ENCODE measurements around the gene HS6ST2.

HS6ST2 gene

DNA sequence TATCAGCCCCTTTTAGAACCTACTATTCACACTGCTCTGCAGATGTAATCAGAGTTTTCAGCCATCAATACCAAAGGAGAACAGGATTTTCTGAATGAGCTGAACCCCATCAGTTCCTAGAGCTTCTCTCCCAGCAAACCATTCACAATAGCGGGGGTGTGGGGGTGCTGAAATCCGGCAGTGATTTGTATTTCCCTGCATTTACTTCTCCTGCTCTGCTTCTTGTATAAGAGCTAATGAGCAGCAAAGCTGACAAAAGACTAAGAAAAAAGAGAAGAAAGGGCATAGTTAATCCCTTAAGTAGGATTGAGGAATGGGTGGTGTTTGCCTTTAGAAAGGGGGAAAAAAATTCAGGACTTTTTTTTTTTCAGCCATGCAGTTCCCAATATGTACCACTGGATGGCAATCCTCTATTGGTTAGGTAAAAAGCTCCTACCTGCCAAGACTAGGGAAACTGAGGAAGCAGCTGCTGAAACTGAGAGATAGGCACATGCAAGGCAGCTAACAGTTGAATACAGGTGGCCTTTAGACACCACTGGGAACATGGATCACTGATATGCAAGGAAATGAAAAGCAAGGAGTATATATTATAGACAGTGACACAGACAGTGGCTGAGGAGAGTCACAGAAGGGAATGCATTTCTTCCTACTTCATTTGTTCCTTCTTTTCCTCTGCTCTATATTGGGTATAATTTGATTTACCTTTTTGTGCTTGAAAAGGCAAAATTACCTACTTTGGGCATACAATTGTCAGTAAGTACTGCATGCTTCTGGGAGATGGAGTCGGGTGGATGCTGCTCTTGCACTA lies 217.9 kb downstream of the HS6ST2 start:
- no peak for DNase-seq (ENCODE audit: low read depth)

DNA sequence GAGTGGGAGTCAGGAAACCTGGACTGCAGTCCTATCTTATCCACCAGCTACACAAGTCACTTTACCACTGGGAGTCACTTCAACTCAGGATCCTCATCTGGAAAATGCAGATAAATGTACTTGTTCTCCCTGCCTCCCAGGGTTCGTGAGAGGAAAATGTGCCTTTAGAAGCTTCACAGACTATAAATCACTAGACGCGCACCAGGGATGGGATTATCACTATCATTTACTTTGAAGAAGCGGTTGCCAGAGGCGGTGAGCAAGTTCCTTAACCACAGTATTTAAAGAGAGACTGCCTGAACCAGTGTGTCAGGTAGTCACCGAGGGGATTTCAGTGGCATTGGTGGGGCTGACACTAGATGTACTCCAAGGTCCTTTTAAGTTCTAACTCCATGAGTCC lies 219.5 kb downstream of the HS6ST2 start:
- no peak for DNase-seq (ENCODE audit: low read depth)

DNA sequence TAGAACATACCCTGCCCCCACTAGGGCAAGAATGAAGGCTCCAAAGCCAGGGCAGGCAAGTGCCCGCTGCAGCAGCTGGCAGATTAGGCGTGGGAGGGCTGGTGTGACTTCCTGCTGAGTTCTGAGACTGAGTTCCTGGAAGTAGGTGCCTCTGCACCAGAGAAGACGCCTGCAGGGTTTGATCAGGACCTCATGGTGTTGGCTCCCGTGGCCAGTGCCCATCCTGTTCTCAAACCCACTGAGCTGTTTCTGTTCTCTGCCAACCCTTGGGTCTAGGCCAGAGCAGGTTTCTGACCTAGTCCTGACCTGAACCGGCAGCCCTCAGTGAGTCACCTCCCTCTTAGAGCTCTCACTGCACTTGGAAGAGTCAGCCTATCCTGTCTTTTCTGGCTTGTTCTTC lies 220.7 kb downstream of the HS6ST2 start:
- peak; percentile 25 for DNase-seq (ENCODE audit: low read depth)

DNA sequence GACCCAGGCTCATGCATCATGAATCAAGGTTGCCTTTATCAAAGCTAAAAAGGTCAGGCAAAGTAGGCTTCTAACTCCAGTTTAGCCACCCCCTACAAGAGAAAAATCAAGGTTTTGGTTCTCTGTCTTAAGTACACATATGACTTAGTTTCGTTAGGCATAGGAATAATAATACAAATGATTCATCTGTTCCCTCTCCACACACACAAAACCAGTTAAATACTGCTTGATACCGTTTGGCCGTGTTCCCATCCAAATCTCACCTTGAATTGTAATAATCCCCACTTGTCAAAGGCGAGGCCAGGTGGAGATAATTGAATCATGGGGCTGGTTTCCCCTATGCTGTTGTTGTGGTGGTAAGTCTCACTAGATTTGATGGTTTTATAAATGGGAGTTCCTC lies 226.2 kb downstream of the HS6ST2 start:
- DNase-seq (ENCODE audit: low read depth), result no peak

DNA sequence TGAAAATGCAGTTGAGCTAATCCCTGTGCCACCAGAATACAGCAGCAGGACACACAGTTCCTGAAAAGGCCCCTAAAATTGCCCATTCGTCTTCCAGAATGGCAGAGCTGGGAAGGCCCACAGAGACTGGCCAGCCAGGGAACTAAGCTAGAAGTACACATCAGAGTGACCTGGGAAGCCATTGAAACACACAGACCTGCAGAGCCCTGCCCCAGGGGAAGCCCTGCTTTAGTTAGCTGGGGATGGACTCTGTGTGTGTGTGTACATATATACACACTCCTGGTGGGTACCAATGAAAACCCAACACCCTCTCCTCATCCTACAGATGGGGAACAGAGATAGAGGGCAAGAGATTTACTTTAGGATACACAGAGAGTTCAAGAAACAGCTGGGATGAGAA lies 227.7 kb downstream of the HS6ST2 start:
- DNase-seq (ENCODE audit: low read depth), result no peak

DNA sequence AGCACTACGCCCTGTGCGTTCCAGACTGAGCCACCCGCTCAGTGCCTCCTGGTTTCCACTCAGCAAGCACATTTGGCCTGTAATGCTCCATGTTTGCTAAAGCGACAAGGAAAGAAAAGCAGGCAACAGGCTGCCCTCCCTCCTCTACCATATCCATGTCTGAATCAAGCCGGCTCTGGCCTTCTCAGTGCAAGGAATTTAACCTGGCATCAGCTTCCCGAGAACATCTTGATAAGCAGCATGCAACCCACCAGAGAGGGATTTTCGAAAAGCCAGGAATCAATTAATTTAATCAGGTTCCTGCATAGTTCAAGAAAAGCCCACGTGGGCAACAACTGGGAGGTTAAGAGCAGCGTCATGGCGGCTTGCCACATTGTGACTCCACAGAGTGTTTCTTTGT lies 228.2 kb downstream of the HS6ST2 start:
- DNase-seq (ENCODE audit: low read depth), result no peak

DNA sequence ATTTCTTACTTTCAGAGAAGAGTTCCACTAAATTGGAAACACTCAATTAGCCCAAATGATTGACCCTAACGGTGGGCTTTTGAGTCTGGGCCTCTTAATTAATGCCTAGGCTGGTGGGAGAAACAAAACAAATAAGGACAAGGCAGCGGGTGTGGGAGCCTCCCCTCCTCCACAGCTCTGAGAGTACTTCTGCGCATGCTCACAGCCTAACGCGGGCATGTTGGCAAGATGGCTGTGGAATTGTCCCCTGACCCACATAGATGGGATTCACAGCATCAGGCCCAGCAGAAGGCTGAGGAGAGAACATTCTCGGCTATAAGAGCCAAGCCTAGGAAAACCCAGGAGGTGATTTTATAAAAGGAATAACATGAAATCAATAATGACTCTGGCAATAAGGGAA lies 230.1 kb downstream of the HS6ST2 start:
- DNase-seq (ENCODE audit: low read depth), result no peak

DNA sequence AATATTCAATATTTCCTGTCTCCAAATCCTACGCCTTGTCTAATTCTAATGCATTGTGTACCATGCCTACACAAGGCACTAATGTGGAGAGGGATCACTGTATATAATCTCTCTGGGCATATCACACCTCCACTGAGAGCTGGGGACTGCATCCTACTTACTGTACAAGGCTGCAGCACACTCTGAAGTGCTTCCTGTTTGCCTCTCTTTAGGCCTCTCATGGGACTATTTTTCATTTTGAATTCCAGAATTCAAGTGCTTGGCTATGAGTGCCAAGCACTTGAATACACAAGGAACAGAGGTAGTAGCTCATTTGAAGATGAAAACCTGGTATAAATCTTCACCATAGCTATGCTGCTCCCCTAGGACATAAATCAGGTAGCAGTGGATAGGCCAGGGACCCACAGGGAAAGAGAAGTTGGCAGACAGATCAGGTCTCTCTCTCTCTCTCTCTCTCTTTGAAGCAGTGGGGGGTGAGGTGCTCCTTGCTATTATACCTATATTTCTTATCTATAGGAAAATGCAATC lies 239.9 kb downstream of the HS6ST2 start:
- no peak for DNase-seq (ENCODE audit: low read depth)

DNA sequence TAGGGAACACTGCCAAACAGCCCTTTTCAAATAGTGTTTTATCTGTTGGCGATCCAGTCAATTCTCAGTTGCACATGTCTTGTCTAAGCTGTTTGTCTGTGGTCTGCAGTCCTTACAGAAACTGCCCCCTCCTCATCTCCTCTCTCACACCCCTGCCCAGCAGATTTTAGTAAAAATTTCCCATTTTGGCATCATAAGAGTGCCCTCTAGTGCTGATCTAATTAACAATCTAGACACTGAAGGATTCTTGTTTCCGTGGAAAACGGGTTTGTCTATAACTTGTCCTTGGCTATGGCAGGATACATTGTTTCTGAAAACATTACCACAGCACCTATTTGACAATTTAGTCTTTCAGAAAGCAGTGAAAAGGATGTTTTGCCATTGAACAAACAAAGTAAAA lies 242.4 kb downstream of the HS6ST2 start:
- no peak for DNase-seq (ENCODE audit: low read depth)

DNA sequence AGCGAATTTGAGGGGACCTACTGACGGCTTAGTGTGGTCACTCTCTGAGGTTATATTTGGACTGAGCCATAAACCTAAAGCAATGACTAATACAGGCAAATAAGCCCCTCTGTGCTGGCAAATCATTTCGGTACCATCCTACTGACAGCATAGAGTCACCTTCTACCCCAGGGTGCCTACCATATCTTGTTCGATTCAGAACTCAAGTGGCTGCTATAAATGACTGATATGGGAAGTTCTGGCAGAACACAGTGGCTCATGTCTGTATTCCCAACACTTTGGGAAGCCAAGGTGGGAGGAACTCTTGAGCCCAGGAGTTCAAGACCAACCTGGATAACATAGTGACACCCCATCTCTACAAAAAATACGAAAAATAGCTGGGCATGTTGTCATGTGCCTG lies 243.5 kb downstream of the HS6ST2 start:
- no peak for DNase-seq (ENCODE audit: low read depth)

DNA sequence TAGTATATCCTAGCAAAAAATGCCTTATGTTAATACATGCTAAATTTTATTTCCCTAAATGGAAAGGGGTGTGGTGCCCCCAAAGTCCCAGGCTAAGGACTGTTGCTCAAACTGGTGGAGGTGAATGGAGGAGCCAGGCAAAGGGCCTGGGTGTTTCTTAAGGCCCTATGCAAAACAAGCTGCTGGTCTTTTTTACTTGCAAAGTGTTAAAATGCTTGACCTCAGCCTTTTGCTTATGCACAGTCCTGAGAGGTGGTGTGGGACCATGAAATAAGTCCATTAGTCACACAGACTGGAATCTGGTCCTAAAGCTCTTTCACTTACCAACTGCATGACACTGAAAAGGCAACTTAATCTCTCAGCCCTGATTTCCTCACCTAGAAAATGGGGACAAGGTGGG lies 246.1 kb downstream of the HS6ST2 start:
- no peak for DNase-seq (ENCODE audit: low read depth)

DNA sequence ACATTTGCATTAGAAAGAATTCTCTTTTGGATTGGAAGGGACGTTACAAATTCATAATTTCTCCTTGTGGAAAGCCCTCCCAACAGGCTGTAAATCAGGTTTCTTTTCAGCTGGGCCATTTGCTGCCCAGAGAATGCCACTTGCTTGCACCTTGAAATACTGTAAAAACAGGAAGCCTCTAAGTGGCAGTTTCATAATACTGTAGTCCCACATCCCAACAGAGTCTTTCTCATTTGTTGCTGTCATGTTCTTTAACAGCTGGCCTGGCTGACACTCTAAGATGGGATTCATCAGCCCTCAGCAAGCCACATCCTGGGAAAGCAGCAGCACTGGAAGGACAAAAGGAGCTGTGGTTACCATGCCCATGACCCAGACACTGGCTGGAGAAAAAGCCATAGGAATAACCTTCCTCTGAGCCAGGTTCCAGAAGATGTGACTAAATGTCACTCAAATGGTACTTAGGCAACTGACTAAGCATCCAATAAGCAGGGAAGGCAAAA lies 247.7 kb downstream of the HS6ST2 start:
- DNase-seq (ENCODE audit: low read depth), result no peak

DNA sequence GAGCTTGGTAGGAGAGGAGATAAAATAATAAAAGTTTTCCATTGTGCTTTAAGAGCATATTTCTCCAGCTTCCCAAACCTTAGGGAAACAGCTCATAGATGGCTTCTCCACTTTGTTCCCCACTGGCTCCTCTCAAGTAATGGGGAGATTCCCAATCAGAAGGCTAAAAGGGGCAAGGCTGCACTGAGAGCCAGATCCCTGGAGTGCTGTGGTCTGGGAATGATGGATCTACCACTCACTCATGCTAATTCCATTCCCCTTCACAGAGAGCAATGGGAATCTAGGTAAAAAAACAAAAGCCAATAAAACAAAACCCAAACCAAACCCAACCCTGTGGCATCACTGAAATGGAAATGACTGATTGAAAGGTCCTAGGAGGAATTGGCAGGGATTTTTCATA lies 249.9 kb downstream of the HS6ST2 start:
- DNase-seq (ENCODE audit: low read depth), result no peak

DNA sequence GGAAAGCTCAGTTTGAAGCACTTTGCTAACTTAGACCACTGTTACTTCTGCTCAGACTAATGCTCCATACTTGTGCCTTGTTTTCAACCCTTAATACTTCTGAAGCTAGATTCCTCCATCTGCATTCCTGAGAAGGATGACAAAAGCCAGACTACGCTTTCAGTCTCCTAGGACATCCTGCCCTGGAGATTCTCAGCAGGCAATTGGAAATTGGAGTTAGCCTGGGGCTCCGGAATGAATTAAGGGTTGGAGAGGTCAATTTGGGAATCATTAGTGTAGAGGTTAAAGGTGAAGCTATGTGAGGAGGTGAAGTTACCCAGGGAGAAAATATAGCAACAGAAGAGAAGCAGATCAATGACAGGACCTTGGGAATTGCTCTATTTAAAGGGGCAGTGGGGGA lies 253.7 kb downstream of the HS6ST2 start:
- no peak for DNase-seq (ENCODE audit: low read depth)

DNA sequence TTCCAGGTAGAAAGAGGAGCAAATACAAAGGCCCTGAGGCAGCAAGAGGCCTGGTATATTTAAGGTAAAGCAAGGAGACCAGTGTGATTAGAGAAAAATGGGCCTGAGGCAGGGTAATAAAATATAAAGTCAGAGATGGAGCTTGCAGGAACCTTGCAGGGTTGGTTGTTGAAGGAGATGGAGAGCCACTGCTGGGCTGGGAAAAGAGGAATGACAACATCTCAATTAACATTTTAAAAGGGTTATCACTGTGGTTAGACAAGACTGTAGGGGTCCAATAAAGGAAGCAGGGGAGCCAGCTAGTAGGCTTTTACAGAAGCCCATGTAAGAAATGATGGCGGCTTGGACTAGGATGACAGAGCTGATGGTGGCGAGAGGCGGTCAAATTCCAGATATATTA lies 264.0 kb downstream of the HS6ST2 start:
- DNase-seq (ENCODE audit: low read depth), result no peak

DNA sequence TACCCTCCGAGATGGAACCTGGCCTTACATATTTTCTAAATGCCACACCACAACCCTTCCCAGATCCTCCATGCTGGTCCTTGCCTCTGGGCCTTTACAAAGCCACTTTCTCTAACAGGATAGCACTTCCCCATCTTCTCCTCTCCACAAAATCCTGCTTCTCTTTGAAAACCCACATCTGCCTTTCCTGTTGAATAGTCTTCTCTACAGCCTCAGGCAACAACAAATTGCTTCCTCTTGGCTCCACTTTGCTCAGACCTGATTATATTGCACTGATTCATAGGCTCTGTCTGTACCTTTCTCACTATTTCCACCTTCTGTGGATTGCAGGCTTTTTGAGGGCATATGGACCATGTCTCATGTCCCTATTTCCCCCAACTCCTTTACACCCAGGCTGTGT lies 265.9 kb downstream of the HS6ST2 start:
- DNase-seq (ENCODE audit: low read depth), result no peak

DNA sequence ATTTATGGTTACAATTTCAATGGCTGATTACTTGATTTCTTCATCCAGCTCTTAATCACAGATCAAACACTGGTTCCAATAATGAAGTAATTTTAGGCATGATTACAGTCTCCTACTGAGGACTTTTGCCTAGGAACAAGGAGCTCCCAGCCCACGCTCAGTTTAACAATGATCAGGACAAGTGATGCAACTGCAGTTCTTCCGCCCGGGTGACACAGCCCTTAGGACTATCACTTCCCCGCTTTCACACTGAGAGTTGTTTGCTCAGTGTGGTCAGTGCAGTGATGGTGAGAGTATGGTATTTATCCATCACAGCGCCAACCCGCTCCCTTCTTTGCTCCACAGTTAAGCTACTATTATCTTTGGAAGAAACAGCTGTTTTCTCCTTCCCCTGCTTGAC lies 266.4 kb downstream of the HS6ST2 start:
- DNase-seq (ENCODE audit: low read depth), result no peak

DNA sequence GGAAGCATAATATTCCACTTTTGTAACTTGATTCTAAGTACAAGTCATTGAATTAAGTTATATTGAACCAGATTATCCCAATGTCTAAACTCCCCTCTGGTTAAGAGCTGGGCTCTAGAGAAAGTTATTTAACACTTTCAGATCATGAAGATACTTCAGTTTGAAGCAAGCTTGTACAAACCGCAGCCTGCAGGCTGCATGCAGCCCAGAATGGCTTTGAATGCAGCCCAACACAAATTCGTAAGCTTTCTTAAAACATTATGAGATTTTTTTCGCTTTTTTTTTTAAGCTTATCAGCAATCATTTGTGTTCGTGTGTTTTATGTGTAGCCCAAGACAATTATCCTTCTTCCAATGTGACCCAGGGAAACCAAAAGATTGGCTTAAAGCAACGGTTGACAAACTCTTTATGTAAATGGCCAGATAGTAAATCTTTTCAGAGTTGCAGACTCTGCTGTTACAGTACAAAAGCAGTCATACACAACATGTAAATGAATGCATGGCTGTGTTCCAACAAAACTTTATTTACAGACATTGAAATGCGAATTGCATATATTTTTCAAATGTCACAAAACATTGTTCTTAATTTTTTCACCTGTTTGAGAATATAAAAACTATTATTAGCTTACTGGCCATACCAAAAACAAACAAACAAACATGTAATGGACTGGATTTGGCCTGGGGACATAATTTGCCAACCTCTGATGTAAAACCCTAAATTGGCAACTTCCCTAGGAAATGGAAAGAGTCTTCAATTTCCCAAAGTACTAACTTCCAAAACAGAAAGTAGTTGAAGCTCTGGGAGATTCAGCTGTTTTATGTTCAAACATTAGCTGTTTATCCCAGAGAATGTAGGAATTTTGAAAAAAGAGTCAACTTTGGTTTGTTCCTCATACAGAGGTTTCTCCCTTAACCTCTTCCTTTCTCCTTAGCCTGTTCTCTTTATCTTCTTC lies 268.5 kb downstream of the HS6ST2 start:
- DNase-seq (ENCODE audit: low read depth), result no peak

DNA sequence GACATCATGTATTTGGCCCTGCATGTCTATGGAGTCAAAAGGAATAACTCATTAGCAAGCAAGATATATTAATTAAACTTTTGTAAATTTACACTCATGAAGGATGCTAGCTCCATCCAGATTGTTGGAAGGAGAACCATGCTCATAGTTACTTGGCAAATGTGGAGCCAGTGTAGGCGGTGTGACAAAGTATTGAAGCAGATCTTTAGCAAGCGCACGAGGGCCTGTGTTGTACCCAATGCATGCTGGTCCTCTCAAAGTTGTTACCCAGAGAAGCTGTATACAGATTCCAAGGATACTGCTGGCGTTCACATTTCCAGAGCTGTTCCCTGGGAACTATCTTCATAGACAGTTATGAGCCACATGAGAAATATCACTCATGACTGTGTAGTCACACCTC lies 273.2 kb downstream of the HS6ST2 start:
- no peak for DNase-seq (ENCODE audit: low read depth)

DNA sequence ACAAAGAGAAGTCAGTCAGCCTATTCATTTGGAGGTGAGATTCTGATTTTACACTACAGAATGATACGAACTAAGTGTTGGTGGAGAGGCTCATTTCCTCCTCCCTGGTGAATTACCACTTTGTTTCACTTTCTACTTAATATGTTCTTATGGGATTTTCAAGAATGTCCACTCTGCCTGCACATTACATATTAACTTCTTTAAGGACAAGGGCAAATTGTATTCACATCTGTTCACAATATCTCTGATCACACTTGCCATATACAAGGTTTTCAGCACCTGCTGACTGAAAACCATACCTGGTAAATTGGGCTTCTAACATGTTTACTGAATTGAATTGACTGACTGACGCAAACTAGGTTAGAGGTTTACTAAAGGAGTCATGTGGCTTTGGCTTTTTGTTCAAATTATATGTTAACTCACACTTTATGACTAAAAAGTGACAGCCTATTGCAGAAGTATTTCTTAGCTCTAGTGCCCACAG lies 281.2 kb downstream of the HS6ST2 start:
- no peak for DNase-seq (ENCODE audit: low read depth)

DNA sequence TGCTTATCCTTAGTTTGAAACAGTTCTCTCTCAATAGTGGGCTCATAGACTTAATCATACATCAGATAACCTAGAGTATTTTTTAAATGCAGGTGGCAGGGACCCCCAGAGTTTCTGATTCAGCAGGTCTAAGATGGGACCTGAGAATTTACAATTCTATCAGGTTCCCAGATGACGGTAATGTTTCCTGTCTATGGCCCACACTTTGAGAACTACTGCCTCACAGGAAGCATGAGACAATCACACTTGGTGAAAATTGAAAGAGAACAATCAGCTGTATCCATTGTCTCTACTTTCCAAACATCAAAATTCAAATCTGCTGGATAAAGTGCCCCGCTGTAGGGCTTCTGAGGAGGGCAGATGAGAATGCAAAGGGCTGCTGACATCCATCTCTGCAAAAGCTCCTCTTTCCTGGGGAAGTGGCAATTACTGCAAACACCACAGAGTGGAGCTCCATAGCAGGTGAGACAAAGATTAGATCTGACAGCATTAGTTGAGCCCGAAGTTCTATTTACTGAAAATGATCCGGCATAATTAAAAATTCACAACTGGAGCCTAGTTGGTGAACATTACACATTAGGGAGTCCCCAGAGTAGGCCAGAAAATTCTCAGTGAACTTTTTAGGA lies 281.8 kb downstream of the HS6ST2 start:
- no peak for DNase-seq (ENCODE audit: low read depth)

DNA sequence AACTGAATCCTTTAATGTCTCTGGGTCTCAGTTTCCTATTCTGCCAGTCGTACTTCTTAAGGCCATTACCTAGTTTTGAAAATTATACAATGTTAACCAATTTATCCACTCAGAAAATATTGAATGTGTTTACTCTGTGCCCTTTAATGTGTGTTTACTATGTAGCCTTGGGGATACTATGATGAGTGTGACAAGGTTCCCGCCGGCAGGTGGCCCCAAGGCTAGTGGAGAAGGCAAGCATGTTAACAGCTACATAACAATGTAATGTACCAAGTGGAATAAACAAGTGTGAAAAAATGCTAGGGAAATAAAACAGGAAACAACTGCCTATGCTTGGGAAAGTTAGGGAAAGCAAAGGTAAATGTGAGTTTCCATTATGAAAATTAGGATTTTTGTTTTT lies 282.3 kb downstream of the HS6ST2 start:
- no peak for DNase-seq (ENCODE audit: low read depth)

Measured in stimulated activated CD8-positive, alpha-beta memory T cell treated with anti-CD3 and anti-CD28 coated beads, Interleukin-4, amount 100 ng/mL, for 24 hours (primary cell).